K562 (cell line): ENCODE measurements around the gene SLC35E2B.

Experiments
- ARNT ChIP-seq, 2 experiments: fragments of 450-650 bp; IDR thresholded peaks; 2 replicates each; pipeline ENCODE4 v1.6.1; 2016; ENCODE audit warnings: mild to moderate bottlenecking in 1 of 2
- FOXM1 ChIP-seq, 2 experiments: fragments of 450-650 bp in 1 of 2; sonication (generic) in 1 of 2; formaldehyde crosslinking in 1 of 2; IDR thresholded peaks; 2 replicates each; pipeline versions ENCODE4 v1.6.1 to v1.9.0; 2017 to 2022; ENCODE audit warnings: low read depth in 2 of 2, mild to moderate bottlenecking in 2 of 2, missing genetic modification reagents in 1 of 2, moderate library complexity in 1 of 2
- HMGN3 ChIP-seq: IDR thresholded peaks from 2 replicates; pipeline ENCODE4 v1.6.1; 2011; ENCODE audit warnings: borderline replicate concordance, low read depth, mild to moderate bottlenecking, mixed read lengths, low read length; ENCODE audit not compliant: insufficient read length; ENCODE audit errors: extremely low read depth
- POLR2AphosphoS2 ChIP-seq: IDR thresholded peaks from 2 replicates; pipeline ENCODE4 v1.6.1; 2012; ENCODE audit warnings: low read length, improper control_type of control experiment
- TF ChIP-seq, protein P1 (sequence below), 3 experiments: IDR thresholded peaks in 2 of 3; conservative IDR thresholded peaks in 1 of 3; 2 replicates each; pipeline ENCODE4 v1.5.1; 2011 to 2012; ENCODE audit warnings: low read length in 3 of 3, mild to moderate bottlenecking in 3 of 3, control low read depth in 2 of 3, improper control_type of control experiment in 1 of 3, inconsistent platforms in 1 of 3, low read depth in 1 of 3, mixed read lengths in 1 of 3, moderate library complexity in 1 of 3; ENCODE audit not compliant: insufficient read depth in 2 of 3

DNA sequence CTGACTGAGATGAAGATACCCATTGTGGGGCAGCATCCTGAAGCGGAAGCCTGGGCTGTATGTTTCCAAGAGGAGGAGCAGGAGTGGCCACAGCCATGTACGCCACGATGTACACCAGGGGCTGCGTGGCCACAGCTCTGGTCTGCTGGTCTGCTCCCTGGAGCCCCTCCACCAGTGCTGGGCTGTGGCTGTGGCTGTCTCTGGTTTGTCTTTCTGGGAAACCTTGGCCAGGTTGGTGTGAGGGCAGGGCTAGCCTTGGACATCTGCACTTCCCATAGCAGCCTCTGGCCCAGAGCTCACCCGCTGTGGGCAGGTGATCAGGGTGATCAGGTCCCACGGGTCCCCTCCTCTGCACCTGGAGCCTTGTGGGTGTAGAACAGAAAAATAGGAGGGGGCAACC lies 74.7 kb downstream of the SLC35E2B start:
- TF ChIP-seq FOXM1 (IDR thresholded peaks at IDR 0.05; ENCODE audit: low read depth) (no peak), FOXM1 (CRISPR knock-in tag; IDR thresholded peaks at IDR 0.05; ENCODE audit: low read depth) (no peak), ARNT (IDR thresholded peaks at IDR 0.05) (no peak), HMGN3 (no peak), POLR2AphosphoS2 (no peak)
- TF ChIP-seq, protein P1, sequence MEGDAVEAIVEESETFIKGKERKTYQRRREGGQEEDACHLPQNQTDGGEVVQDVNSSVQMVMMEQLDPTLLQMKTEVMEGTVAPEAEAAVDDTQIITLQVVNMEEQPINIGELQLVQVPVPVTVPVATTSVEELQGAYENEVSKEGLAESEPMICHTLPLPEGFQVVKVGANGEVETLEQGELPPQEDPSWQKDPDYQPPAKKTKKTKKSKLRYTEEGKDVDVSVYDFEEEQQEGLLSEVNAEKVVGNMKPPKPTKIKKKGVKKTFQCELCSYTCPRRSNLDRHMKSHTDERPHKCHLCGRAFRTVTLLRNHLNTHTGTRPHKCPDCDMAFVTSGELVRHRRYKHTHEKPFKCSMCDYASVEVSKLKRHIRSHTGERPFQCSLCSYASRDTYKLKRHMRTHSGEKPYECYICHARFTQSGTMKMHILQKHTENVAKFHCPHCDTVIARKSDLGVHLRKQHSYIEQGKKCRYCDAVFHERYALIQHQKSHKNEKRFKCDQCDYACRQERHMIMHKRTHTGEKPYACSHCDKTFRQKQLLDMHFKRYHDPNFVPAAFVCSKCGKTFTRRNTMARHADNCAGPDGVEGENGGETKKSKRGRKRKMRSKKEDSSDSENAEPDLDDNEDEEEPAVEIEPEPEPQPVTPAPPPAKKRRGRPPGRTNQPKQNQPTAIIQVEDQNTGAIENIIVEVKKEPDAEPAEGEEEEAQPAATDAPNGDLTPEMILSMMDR (IDR thresholded peaks at IDR 0.05 in 2 of 3, conservative IDR thresholded peaks at IDR 0.05 in 1 of 3; ENCODE audit: insufficient read depth in 2 of 3, low read depth in 1 of 3, low read length in 3 of 3): no peak
